IMR-90 (cell line): Measurements from ENCODE around the gene COL27A1. TPM values are rescaled to one million over a fixed set of nuclear protein-coding genes. Genes with fewer than 3 reads are reported as not detected.
"Not testable (repeated sequence)": the region's sequence is repeated elsewhere in the genome, so short reads cannot be mapped to it uniquely, and the experiment has no call there.

Experiments
- ATAC-seq: fragments of 200-7000 bp; cut with Tn5 transposase; 2 replicates; pipeline ENCODE4 v1.9.1; 2020; ENCODE audit warnings: low read depth, mild to moderate bottlenecking, moderate library complexity
- BruUV-seq: library from RNA; stranded (reverse); fragments of 400-500 nt; replicated peaks from 2 replicates; lab custom pipeline; 2021; lab: Mats Ljungman, UMichigan
- CTCF ChIA-PET: fragments of 300-600 bp; formaldehyde crosslinking; extraction: SDS; loops from one replicate; lab custom pipeline; 2021; ENCODE audit warnings: antibody characterized with exemption; lab: Yijun Ruan, JAX
- POLR2A ChIA-PET: fragments of 300-600 bp; sonication (Branson Sonifier 250); formaldehyde crosslinking; loops from one replicate; lab custom pipeline; 2022; ENCODE audit warnings: antibody characterized with exemption; ENCODE audit not compliant: unreplicated experiment; lab: Charles Lee
- DNase-seq: peaks from one replicate; pipeline ENCODE4 v3.0.0; 2013
- H2AFZ ChIP-seq: replicated peaks from 2 replicates; pipeline ENCODE3; 2013; ENCODE audit warnings: low read length, mild to moderate bottlenecking; ENCODE audit not compliant: poor library complexity
- H2AK5ac ChIP-seq: 2 replicates; pipeline ENCODE4 v1.6.1; 2013; ENCODE audit warnings: low read depth, low read length, inconsistent platforms
- H2AK9ac ChIP-seq: replicated peaks from 2 replicates; pipeline ENCODE3; 2013; ENCODE audit warnings: mild to moderate bottlenecking, low read depth, low read length, moderate library complexity; ENCODE audit not compliant: poor library complexity
- H2BK120ac ChIP-seq: 2 replicates; pipeline ENCODE4 v1.6.1; 2013; ENCODE audit warnings: low read depth, low read length, inconsistent platforms
- H2BK15ac ChIP-seq: 3 replicates; pipeline ENCODE4 v1.6.1; 2013; ENCODE audit warnings: low read depth, low read length, inconsistent platforms
- H2BK20ac ChIP-seq: 2 replicates; pipeline ENCODE4 v1.6.1; 2013; ENCODE audit warnings: low read depth, mild to moderate bottlenecking, inconsistent platforms, low read length, moderate library complexity
- H2BK5ac ChIP-seq: 2 replicates; pipeline ENCODE4 v1.6.1; 2013; ENCODE audit warnings: mild to moderate bottlenecking, low read depth, low read length, inconsistent platforms; ENCODE audit not compliant: poor library complexity, severe bottlenecking
- H3K14ac ChIP-seq: replicated peaks from 2 replicates; pipeline ENCODE4 v1.6.1; 2013; ENCODE audit warnings: low read depth, low read length, inconsistent platforms
- H3K18ac ChIP-seq: 2 replicates; pipeline ENCODE4 v1.6.1; 2013; ENCODE audit warnings: low read depth, low read length, control low read depth
- H3K23ac ChIP-seq: 2 replicates; pipeline ENCODE4 v1.6.1; 2013; ENCODE audit warnings: low read depth, low read length, inconsistent platforms
- H3K27ac ChIP-seq: 2 replicates; pipeline ENCODE4 v1.5.1; 2013; ENCODE audit warnings: mild to moderate bottlenecking, control low read depth, low read length; ENCODE audit not compliant: insufficient read depth
- H3K27me3 ChIP-seq: 2 replicates; pipeline ENCODE4 v1.6.1; 2013; ENCODE audit warnings: low read length; ENCODE audit not compliant: control insufficient read depth, insufficient read depth
- H3K36me3 ChIP-seq: 2 replicates; pipeline ENCODE4 v1.6.1; 2013; ENCODE audit warnings: low read length, mixed read lengths; ENCODE audit not compliant: control insufficient read depth, insufficient read depth
- H3K4ac ChIP-seq: 2 replicates; pipeline ENCODE4 v1.6.1; 2013; ENCODE audit warnings: low read depth, low read length, inconsistent platforms
- H3K4me1 ChIP-seq: 2 replicates; pipeline ENCODE4 v1.6.1; 2013; ENCODE audit warnings: low read length, mixed read lengths; ENCODE audit not compliant: control insufficient read depth, insufficient read depth
- H3K4me2 ChIP-seq: 2 replicates; pipeline ENCODE4 v1.6.1; 2013; ENCODE audit warnings: low read depth, mild to moderate bottlenecking, control low read depth, low read length, moderate library complexity
- H3K4me3 ChIP-seq: 2 replicates; pipeline ENCODE4 v1.5.1; 2013; ENCODE audit warnings: low read depth, mild to moderate bottlenecking, control low read depth, low read length, moderate library complexity; ENCODE audit not compliant: insufficient read depth
- H3K56ac ChIP-seq: 2 replicates; pipeline ENCODE4 v1.6.1; 2013; ENCODE audit warnings: low read length, inconsistent platforms; ENCODE audit not compliant: insufficient read depth; ENCODE audit errors: extremely low read depth
- H3K79me1 ChIP-seq, 2 experiments: 2 replicates each; pipeline ENCODE4 v1.6.1; 2013; ENCODE audit warnings: low read length in 2 of 2, inconsistent platforms in 1 of 2, low read depth in 1 of 2
- H3K9ac ChIP-seq: 2 replicates; pipeline ENCODE4 v1.6.1; 2013; ENCODE audit warnings: low read depth, low read length, control low read depth
- H3K9me1 ChIP-seq: 2 replicates; pipeline ENCODE4 v1.6.1; 2013; ENCODE audit warnings: low read length, inconsistent platforms; ENCODE audit not compliant: insufficient read depth
- H3K9me3 ChIP-seq: 2 replicates; pipeline ENCODE4 v1.6.1; 2013; ENCODE audit warnings: low read length; ENCODE audit not compliant: control insufficient read depth, insufficient read depth
- H4K20me1 ChIP-seq: 2 replicates; pipeline ENCODE4 v1.6.1; 2013; ENCODE audit warnings: low read length, inconsistent platforms; ENCODE audit not compliant: insufficient read depth
- H4K5ac ChIP-seq: 2 replicates; pipeline ENCODE4 v1.6.1; 2013; ENCODE audit warnings: mild to moderate bottlenecking, low read depth, low read length, control low read depth
- H4K8ac ChIP-seq, 2 experiments: 2 replicates each; pipeline ENCODE4 v1.6.1; 2013; ENCODE audit warnings: low read depth in 2 of 2, low read length in 2 of 2, control low read depth in 1 of 2, inconsistent platforms in 1 of 2
- H4K91ac ChIP-seq: 2 replicates; pipeline ENCODE4 v1.6.1; 2013; ENCODE audit warnings: low read depth, low read length, inconsistent platforms; ENCODE audit not compliant: insufficient read depth
- MAFK ChIP-seq: IDR thresholded peaks from 2 replicates; pipeline ENCODE4 v1.6.1; 2012; ENCODE audit warnings: low read depth, low read length, improper control_type of control experiment
- MAZ ChIP-seq: IDR thresholded peaks from 2 replicates; pipeline ENCODE4 v1.6.1; 2012; ENCODE audit warnings: low read depth, mild to moderate bottlenecking, low read length, improper control_type of control experiment, moderate library complexity, borderline replicate concordance
- RAD21 ChIP-seq: IDR thresholded peaks from 2 replicates; pipeline ENCODE4 v1.6.1; 2012; ENCODE audit warnings: low read length, improper control_type of control experiment
- WGBS, 2 experiments: methylation state at CpG; one replicate each; pipeline versions ENCODE4 v1.1.5 to v1.1.7; 2013; ENCODE audit warnings: missing lambda C conversion rate in 2 of 2; ENCODE audit not compliant: insufficient read length in 1 of 2; ENCODE audit errors: extremely low coverage in 2 of 2; 5-methylcytosine and 5-hydroxymethylcytosine counted together
- dilution Hi-C: fragments of 300-500 bp; cut with HindIII; formaldehyde crosslinking; loops from one replicate; pipeline ENCODE4 v1.14.3; 2018; ENCODE audit warnings: low sequenced_read_pairs; ENCODE audit not compliant: unreplicated experiment
- in situ Hi-C: fragments of 300-500 bp; cut with MboI; formaldehyde crosslinking; loops from 3 replicates; pipeline ENCODE4 v1.14.3; 2019; ENCODE audit warnings: low sequenced_read_pairs, inconsistent platforms, mixed read lengths
- intact Hi-C: fragments of 100-400 bp; cut with micrococcal nuclease; formaldehyde crosslinking; loops from 2 replicates; pipeline ENCODE4 v1.10.0; 2022
- polyA plus RNA-seq, 3 experiments: library from polyadenylated mRNA; depleted of rRNA; stranded (reverse); fragments of >200 nt; gene quantifications; 2 replicates each; pipeline ENCODE4 v1.2.3, GENCODE V29; 2012; ENCODE audit warnings: low replicate concordance in 1 of 3
- total RNA-seq: library from RNA; depleted of rRNA; stranded (reverse); fragments of >200 nt; gene quantifications from 2 replicates; pipeline ENCODE4 v1.2.3, GENCODE V29; 2012

COL27A1 gene
- total and polyA plus RNA-seq, 2 of the 4 experiments (the other 2 are of a cell fraction), result 3.2 to 18.3 TPM

DNA sequence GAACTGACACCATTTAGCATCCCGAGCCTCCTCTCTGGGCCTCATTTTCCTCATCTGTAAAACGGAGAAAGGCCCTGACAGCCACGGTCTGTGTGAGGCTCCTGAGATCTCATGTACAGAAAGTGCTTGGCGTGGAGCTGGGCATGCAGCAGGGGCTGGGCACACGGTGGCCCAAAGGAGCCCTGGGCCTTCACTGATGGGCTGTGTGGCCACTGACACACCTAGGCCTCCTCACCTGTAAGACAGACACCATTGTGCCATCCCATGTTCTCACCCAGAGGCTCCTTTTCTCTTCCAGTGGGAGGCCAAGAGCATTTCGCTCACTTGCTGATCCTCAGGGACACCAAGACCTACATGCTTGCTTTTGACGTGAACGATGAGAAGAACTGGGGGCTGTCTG lies 169.2 kb downstream of the COL27A1 start:
- ATAC-seq (no peak), DNase-seq (no peak)
- BruUV-seq, result no TSS peak
- no peak overlapping the region for H3K4ac ChIP-seq
- no peak overlapping the region for H3K14ac ChIP-seq
- no peak overlapping the region for H4K8ac ChIP-seq
- H3K9ac ChIP-seq, result no peak overlapping the region
- H2AFZ ChIP-seq, result no peak overlapping the region
- dilution Hi-C loops (no loop called here), in situ Hi-C loops (no loop called here), intact Hi-C loops (no loop called here)
- H2AK9ac ChIP-seq, result no peak overlapping the region
- H2BK20ac ChIP-seq, result no peak overlapping the region
- ChIA-PET POLR2A (no interaction called here), CTCF (no interaction called here)
- H2BK5ac ChIP-seq, result no peak overlapping the region
- H3K18ac ChIP-seq, result no peak overlapping the region
- no peak overlapping the region for H3K4me3 ChIP-seq
- H3K27ac ChIP-seq, result no peak overlapping the region
- no peak overlapping the region for H3K56ac ChIP-seq
- H4K20me1 ChIP-seq, result no peaks in the 10 kb centered on the region
- peaks cover 5% of the 10 kb centered on the region for H3K4me1 ChIP-seq
- H3K9me3 ChIP-seq, result no peaks in the 10 kb centered on the region
- H4K5ac ChIP-seq, result no peak overlapping the region
- no peak overlapping the region for H3K23ac ChIP-seq
- no peak overlapping the region for H4K91ac ChIP-seq
- H3K27me3 ChIP-seq, result 0 out of 2 replicates have a peak, but pooled peaks cover 2% of the 10 kb centered on the region
- no peaks in the 10 kb centered on the region for H3K9me1 ChIP-seq
- no peak overlapping the region for H3K4me2 ChIP-seq
- WGBS, 2 experiments, result 100% methylated on average over 2 of the region's 8 CpGs; no CpG with 5 or more reads in 1 of the 2 experiments
- no peak overlapping the region for H2AK5ac ChIP-seq
- H2BK120ac ChIP-seq, result no peak overlapping the region
- no peaks in the 10 kb centered on the region for H3K79me1 ChIP-seq
- TF ChIP-seq MAZ (no peak), MAFK (no peak), RAD21 (no peak)
- H3K36me3 ChIP-seq, result no peaks in the 10 kb centered on the region
- no peak overlapping the region for H2BK15ac ChIP-seq

DNA sequence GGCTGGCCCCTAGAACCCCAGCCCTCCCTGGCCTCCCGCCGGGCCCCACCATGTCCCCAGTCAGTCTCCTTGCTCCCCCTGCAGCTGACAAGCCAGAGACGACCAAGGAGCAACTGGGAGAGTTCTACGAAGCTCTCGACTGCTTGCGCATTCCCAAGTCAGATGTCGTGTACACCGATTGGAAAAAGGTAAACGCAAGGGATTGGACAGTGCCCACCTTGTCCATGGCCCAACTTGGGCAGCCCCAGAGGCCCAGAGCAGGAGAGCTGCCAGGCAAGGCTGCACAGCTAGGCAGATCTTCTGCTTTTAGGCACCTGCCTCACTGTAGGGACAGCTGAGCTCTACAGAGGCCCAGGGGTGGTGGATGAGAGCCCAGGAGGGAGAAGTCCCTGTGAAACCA lies 169.6 kb downstream of the COL27A1 start:
- CTCF ChIA-PET, H2AK9ac ChIP-seq: not testable (repeated sequence)

More for the DNA sequence above, 169.6 kb downstream of the COL27A1 start:
- H3K36me3 ChIP-seq, H2BK5ac ChIP-seq, H2BK15ac ChIP-seq, H3K9me3 ChIP-seq, H4K8ac ChIP-seq, H4K5ac ChIP-seq, H2AFZ ChIP-seq, H3K27me3 ChIP-seq, BruUV-seq, H3K4me3 ChIP-seq, ATAC-seq, H3K18ac ChIP-seq, intact Hi-C loops, DNase-seq, H3K27ac ChIP-seq, H3K4me1 ChIP-seq, H3K56ac ChIP-seq, H2AK5ac ChIP-seq, H3K14ac ChIP-seq, H3K4ac ChIP-seq, H4K20me1 ChIP-seq, dilution Hi-C loops, POLR2A ChIA-PET, H2BK20ac ChIP-seq, H3K4me2 ChIP-seq, H3K79me1 ChIP-seq, H3K23ac ChIP-seq, H3K9ac ChIP-seq, H2BK120ac ChIP-seq, H4K91ac ChIP-seq, in situ Hi-C loops, H3K9me1 ChIP-seq: not testable (repeated sequence)
- WGBS, 2 experiments, result no CpG with 5 or more reads among the region's 9 CpGs
